HepG2 (cell line): ENCODE data around the gene SIKE1.

ENCODE experiments used
- BCL6 ChIP-seq: IDR thresholded peaks from 2 replicates; pipeline ENCODE4 v1.6.1; 2016; ENCODE audit warnings: missing genetic modification reagents, missing compliant biosample characterization
- POLR2AphosphoS5 ChIP-seq: IDR thresholded peaks from 2 replicates; pipeline ENCODE4 v1.6.1; 2012; ENCODE audit warnings: low read depth, low read length
- ZFP1 ChIP-seq: IDR thresholded peaks from 2 replicates; pipeline ENCODE4 v1.6.1; 2016
- TF ChIP-seq, protein P1 (sequence below): IDR thresholded peaks from 2 replicates; pipeline ENCODE4 v1.6.1; 2012; ENCODE audit warnings: inconsistent platforms

DNA sequence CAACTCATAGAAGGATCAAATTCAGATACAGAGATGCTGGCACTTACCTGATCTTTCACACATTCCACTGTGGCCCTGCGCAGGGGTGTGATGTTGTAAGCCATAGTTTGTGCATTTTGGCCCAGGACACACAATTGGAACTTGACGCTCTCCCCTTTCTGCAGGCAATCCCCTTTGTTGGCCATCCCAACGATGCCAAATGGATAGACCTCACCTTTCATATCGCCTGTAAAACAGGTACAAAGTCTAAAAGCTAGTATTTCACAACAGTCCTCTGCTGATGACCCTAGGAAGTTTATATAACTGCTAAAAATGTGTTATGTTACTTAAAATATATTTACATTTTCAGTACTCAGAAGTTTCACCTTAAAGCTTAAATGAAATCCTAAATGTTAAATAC is 60.0 kb downstream of the SIKE1 start:
- TF ChIP-seq, protein P1, sequence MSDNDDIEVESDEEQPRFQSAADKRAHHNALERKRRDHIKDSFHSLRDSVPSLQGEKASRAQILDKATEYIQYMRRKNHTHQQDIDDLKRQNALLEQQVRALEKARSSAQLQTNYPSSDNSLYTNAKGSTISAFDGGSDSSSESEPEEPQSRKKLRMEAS: no peak
- TF ChIP-seq BCL6 (CRISPR knock-in tag): no peak
- no peak for TF ChIP-seq POLR2AphosphoS5
- TF ChIP-seq ZFP1 (CRISPR knock-in tag): no peak
